H1 (cell line): ENCODE results near the gene ARPP21. TPM values are rescaled to one million over a fixed set of nuclear protein-coding genes. Genes with fewer than 3 reads are reported as not detected.

ENCODE experiments used
- CBX5 ChIP-seq: fragments of 300-800, 300-1000 bp; sonication (generic); IDR thresholded peaks from 2 replicates; pipeline ENCODE4 v1.7.1; 2016; ENCODE audit warnings: antibody characterized with exemption, low read length, low read depth
- RNF2 ChIP-seq: fragments of 200-900, 300-1000 bp; sonication (generic); IDR thresholded peaks from 2 replicates; pipeline ENCODE4 v1.7.1; 2016; ENCODE audit warnings: borderline replicate concordance, low read depth, mild to moderate bottlenecking, antibody characterized with exemption, low read length; ENCODE audit not compliant: poor library complexity, severe bottlenecking; ENCODE audit errors: missing control alignments
- USF2 ChIP-seq: IDR thresholded peaks from 2 replicates; pipeline ENCODE4 v1.6.1; 2011; ENCODE audit warnings: low read length, improper control_type of control experiment
- polyA plus RNA-seq, 7 experiments: library from polyadenylated mRNA; depleted of rRNA in 3 of 7; stranded (reverse) in 5 of 7; unstranded in 2 of 7; fragments of >200 nt in 5 of 7; fragments of 200-250 nt in 2 of 7; gene quantifications; 1 replicate in 5 of 7; 2 replicates in 1 of 7; 4 replicates in 1 of 7; pipeline versions ENCODE4 v1.2.1 to v1.2.3, GENCODE V29; 2011 to 2013; ENCODE audit warnings: missing spikeins in 2 of 7, mixed read lengths in 2 of 7
- total RNA-seq: library from RNA; stranded (reverse); fragmentation: NEBNext Ultra II Directional; extraction: Animal tissue kit (Norgen Biotek cat#: 25700); gene quantifications from 2 replicates; pipeline ENCODE4 v1.2.1, GENCODE V29; 2021
- TF ChIP-seq, protein P1 (sequence below): fragments of 300-600 bp; sonication (generic); IDR thresholded peaks from 2 replicates; pipeline ENCODE4 v1.7.1; 2012; ENCODE audit warnings: low read length, moderate library complexity, mild to moderate bottlenecking, inconsistent platforms; ENCODE audit not compliant: insufficient replicate concordance

ARPP21 gene
- total and polyA plus RNA-seq, 2 of the 8 experiments (the other 6 are each of a cell fraction or from before 2014, with no cell fraction given): not detected

GRCh38 chr3:35737080-35737479 is 97.8 kb downstream of the ARPP21 start (continued):
- TF ChIP-seq, protein P1, sequence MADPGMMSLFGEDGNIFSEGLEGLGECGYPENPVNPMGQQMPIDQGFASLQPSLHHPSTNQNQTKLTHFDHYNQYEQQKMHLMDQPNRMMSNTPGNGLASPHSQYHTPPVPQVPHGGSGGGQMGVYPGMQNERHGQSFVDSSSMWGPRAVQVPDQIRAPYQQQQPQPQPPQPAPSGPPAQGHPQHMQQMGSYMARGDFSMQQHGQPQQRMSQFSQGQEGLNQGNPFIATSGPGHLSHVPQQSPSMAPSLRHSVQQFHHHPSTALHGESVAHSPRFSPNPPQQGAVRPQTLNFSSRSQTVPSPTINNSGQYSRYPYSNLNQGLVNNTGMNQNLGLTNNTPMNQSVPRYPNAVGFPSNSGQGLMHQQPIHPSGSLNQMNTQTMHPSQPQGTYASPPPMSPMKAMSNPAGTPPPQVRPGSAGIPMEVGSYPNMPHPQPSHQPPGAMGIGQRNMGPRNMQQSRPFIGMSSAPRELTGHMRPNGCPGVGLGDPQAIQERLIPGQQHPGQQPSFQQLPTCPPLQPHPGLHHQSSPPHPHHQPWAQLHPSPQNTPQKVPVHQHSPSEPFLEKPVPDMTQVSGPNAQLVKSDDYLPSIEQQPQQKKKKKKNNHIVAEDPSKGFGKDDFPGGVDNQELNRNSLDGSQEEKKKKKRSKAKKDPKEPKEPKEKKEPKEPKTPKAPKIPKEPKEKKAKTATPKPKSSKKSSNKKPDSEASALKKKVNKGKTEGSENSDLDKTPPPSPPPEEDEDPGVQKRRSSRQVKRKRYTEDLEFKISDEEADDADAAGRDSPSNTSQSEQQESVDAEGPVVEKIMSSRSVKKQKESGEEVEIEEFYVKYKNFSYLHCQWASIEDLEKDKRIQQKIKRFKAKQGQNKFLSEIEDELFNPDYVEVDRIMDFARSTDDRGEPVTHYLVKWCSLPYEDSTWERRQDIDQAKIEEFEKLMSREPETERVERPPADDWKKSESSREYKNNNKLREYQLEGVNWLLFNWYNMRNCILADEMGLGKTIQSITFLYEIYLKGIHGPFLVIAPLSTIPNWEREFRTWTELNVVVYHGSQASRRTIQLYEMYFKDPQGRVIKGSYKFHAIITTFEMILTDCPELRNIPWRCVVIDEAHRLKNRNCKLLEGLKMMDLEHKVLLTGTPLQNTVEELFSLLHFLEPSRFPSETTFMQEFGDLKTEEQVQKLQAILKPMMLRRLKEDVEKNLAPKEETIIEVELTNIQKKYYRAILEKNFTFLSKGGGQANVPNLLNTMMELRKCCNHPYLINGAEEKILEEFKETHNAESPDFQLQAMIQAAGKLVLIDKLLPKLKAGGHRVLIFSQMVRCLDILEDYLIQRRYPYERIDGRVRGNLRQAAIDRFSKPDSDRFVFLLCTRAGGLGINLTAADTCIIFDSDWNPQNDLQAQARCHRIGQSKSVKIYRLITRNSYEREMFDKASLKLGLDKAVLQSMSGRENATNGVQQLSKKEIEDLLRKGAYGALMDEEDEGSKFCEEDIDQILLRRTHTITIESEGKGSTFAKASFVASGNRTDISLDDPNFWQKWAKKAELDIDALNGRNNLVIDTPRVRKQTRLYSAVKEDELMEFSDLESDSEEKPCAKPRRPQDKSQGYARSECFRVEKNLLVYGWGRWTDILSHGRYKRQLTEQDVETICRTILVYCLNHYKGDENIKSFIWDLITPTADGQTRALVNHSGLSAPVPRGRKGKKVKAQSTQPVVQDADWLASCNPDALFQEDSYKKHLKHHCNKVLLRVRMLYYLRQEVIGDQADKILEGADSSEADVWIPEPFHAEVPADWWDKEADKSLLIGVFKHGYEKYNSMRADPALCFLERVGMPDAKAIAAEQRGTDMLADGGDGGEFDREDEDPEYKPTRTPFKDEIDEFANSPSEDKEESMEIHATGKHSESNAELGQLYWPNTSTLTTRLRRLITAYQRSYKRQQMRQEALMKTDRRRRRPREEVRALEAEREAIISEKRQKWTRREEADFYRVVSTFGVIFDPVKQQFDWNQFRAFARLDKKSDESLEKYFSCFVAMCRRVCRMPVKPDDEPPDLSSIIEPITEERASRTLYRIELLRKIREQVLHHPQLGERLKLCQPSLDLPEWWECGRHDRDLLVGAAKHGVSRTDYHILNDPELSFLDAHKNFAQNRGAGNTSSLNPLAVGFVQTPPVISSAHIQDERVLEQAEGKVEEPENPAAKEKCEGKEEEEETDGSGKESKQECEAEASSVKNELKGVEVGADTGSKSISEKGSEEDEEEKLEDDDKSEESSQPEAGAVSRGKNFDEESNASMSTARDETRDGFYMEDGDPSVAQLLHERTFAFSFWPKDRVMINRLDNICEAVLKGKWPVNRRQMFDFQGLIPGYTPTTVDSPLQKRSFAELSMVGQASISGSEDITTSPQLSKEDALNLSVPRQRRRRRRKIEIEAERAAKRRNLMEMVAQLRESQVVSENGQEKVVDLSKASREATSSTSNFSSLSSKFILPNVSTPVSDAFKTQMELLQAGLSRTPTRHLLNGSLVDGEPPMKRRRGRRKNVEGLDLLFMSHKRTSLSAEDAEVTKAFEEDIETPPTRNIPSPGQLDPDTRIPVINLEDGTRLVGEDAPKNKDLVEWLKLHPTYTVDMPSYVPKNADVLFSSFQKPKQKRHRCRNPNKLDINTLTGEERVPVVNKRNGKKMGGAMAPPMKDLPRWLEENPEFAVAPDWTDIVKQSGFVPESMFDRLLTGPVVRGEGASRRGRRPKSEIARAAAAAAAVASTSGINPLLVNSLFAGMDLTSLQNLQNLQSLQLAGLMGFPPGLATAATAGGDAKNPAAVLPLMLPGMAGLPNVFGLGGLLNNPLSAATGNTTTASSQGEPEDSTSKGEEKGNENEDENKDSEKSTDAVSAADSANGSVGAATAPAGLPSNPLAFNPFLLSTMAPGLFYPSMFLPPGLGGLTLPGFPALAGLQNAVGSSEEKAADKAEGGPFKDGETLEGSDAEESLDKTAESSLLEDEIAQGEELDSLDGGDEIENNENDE: no peak
- TF ChIP-seq RNF2: no peak
- no peak for TF ChIP-seq CBX5
- TF ChIP-seq USF2: no peak
